Ovary (tissue), 3 donors: ENCODE measurements around the gene RB1.

ENCODE experiments used
- CTCF ChIP-seq, 3 donors: fragments of 450-650 bp in 2 of 3; fragments of 200-600 bp in 1 of 3; IDR thresholded peaks; one replicate each; pipeline versions ENCODE4 v1.5.1 to v1.8.0; 2016 to 2022; ENCODE audit warnings: antibody characterized with exemption in 3 of 3, mild to moderate bottlenecking in 1 of 3
- POLR2A ChIP-seq: fragments of 450-650 bp; IDR thresholded peaks from one replicate; pipeline ENCODE4 v1.6.1; 2017; ENCODE audit warnings: antibody characterized with exemption, mild to moderate bottlenecking, moderate library complexity
- donor health status: DM: no; HTN: no; CAD: no.

- no peak for TF ChIP-seq CTCF (IDR thresholded peaks at IDR 0.05)
- no peak for TF ChIP-seq POLR2A
Measured at GRCh38 chr13:48295271-48295670, 8.3 kb upstream of the RB1 start.
